ENCODE results near the gene PDE8B.

The PDE8B gene

DNA sequence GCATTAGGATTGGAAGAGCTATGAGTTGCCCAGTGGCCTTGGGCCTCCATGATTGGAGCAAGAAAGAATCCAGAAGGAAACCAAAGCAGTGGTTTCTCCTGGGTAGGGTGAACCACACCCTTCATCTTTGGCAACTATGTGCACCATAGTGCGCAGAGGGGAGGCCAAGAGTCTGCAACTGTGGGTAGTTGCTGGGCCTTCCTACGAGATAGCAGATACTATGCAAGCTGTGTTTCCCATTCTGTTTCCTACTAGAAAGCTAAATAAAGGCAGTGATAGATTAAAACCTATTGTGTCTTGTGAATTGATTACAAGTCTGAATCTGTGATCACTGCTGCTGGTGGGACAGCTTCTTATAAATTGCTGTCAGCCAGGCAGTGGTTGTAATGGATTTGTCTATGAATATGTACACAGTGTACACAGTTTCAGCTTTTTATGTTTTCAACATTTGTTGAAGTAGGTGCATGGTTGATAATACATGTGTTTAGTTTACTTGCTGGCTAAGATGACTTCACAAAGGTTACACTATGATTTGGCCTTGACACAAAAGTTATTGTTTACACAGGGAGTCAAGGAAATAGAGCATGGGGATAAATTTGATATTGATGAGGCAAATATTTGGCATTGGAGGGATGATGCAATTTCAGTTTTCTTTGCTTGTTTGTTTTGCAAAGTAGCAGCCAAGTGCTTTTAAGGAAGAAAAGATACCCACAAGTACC, 23.7 kb upstream of the PDE8B start:
- no peak for DNase-seq (ENCODE audit: low read depth, low spot score)

- no peak for DNase-seq (ENCODE audit: low read depth, low spot score)
These were observed 21.1 kb upstream of the PDE8B start for GRCh38 chr5:77189421-77189820.

GRCh38 chr5:77192441-77193050, 17.9 kb upstream of the PDE8B start:
- no peak for DNase-seq (ENCODE audit: low read depth, low spot score)

DNA sequence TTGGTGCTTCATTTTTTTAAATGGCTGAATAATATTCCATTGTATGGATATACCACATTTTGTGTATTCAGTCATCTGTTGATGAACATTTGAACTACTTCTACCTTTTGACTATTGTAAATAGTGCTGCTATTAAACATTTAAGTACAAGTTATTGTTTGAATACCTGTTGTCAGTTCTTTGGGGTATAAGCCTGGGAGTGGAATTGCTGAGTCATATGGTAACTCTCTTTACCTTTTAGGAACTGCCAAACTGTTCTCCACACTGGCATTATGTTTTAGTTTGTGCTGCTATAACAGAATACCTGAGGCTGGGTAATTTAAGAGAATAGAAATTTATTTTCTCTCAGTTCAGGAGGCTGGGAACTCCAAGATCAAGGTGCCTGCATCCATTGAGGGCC, 15.7 kb upstream of the PDE8B start:
- no peak for DNase-seq (ENCODE audit: low read depth, low spot score)

- DNase-seq (ENCODE audit: low read depth, low spot score): no peak
These were observed 12.5 kb upstream of the PDE8B start for GRCh38 chr5:77197840-77198554.

- DNase-seq (ENCODE audit: low read depth, low spot score): no peak
These were observed 9.8 kb upstream of the PDE8B start for GRCh38 chr5:77200663-77201062.

DNA sequence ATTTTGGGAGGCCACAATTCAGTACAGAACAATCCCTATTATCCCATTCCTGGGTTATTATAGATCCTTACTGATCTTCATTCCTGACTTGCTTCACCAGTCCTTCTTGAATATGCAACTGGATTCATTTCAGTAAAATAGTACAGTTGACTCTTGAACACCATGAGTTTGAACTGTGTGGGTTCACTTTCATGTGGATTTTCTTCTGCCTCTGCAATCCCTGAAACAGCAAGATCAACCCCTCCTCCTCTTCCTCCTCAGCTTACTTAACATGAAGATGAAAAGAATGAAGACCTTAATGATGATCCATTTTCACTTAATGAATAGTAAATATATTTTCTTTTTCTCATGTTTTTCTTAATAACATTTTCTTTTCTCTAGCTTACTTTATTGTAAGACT, 8.3 kb upstream of the PDE8B start:
- no peak for DNase-seq (ENCODE audit: low read depth, low spot score)

DNA sequence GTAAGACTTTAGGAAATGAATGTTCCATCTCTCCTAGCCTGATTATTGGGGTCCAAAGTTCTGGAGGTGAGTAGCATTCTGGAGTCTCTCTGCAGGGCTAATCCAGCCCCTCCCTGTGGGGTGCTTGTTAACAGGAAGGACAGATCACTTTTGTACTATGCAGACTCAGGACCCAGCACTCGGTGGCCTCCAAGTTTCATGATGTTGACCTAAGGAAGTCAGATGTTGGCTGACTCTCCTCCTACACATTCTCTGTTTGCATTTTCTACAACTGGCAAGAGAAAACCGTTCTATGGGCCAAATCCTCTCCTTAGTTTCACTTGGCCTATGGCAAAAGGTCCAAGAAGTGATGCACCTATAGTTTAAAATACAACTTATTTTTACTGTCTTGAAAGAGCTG, 5.5 kb upstream of the PDE8B start:
- DNase-seq (ENCODE audit: low read depth, low spot score): no peak

DNA sequence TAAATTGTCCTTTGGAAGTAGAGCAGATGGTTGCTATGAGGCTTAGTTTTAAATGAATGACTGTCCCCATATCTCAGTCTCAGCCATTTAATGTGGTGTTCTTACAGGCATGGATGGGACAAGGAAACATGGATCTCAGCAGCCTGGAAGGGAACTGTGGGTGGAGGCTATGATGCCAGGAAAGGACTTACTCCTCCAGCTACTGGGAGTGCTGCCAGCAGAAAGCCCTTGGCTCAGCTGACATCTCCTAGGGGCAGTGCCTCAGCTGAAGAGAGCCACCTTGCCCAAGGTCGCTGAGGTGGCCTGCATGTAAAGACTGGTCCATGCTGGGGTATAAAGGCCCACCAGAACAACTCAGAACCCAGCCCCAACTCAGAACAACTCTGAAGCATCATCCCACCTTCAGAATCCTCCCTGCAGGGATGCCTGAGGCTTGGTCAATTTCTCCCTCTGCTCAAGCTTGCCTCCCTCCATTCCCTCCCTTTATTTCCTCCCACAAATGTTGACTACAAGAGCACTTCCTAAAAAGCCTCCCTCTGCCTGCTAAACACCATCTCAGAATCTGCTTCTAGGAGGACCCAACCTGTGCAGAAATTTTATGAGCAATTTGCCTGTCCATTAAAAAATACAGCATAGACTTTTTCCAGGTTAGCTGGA, 1.8 kb upstream of the PDE8B start:
- DNase-seq (ENCODE audit: low read depth, low spot score): no peak

DNA sequence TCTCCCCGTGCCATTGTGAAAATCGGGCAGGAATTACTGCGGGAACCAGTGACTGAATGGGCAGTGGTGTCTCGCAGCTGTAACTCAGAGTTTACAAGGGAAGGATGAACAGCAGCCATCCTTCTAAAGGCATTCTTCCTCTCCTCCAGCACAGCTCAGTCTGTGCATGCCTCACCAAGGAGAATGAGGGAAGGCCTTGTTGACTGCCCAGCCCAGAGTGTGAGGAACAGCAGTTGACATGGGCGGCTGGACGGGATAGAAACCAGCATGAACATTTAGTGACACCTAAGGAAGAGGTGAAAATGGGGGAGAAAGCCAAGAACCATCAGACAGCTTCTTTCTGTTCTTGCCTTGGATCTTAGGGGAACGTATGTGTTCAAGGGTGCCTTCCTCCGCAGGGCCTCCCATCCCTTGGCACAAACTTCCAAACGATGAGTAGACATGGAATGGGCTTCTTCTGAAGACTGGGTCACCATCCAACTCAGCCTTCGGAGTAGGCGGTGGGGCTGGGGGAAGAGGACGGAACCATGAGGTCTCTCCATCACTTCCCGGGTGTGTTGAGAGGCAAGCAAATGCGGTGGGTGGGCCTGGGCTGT, 887 bp upstream of the PDE8B start:
- no peak for DNase-seq (ENCODE audit: low read depth, low spot score)

DNA sequence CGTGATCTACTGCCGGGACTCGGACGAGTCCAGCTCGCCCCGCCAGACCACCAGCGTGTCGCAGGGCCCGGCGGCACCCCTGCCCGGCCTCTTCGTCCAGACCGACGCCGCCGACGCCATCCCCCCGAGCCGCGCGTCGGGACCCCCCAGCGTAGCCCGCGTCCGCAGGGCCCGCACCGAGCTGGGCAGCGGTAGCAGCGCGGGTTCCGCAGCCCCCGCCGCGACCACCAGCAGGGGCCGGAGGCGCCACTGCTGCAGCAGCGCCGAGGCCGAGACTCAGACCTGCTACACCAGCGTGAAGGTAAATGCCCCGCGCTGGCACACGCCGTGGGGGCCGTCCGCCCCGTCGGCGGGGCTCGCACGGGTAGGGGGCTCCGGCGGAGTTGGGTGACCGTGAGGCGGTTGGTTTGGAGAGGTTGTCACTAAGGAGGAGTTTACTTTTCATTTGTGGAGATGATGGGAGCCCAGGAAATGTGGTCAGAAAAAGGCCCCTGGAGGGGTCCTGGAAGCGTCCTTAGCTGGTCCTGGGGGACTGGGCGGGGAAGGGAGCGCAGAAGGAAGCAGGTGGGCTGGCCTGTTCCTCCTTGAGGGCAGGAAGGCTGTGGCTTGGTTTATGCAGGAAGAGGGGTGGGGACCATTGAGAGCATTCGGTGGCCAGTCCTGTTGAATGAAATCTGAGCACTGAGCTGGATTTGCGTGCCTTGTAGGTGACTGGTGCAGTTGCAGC, 647 bp downstream of the PDE8B start:
- DNase-seq (ENCODE audit: low read depth, low spot score): peak; percentile 66

DNA sequence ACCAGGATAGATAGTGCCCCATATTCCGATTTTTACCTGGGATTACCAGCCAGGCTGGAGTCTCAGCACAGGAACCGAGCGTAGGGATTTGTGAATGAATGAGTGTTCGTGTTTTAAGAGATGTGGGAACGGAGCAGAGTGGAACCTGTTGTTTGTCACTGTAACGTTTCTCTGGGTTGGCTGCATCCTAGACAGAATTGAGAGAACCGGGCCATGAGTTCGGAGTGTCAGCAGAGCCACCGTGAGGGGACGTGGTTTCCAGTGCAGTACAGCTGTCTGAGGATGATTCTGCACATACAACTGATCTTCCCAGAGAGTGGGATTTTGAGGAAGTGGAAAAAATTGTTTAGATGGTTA, 1.2 kb downstream of the PDE8B start:
- no peak for DNase-seq (ENCODE audit: low read depth, low spot score)

DNA sequence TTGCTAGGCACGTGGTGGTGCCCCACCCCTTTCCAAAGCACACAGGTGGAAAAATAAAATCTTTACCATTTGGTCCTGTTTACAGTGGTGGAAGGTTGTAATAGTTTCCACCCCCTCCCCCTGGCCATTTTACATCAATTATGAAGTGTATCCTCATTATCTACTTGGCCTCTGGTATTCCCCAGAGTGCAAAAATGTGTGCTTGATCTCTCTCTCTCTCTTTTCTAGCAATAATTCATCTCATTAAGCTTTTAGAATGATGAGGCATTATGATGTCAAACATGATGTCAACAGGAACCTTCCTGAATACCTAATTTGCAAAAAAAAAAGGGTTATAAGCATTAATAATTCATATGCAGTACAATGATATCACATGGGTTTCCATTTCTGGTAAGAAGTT, 3.1 kb downstream of the PDE8B start:
- DNase-seq (ENCODE audit: low read depth, low spot score): no peak

GRCh38 chr5:77214151-77214550, 3.7 kb downstream of the PDE8B start:
- no peak for DNase-seq (ENCODE audit: low read depth, low spot score)

DNA sequence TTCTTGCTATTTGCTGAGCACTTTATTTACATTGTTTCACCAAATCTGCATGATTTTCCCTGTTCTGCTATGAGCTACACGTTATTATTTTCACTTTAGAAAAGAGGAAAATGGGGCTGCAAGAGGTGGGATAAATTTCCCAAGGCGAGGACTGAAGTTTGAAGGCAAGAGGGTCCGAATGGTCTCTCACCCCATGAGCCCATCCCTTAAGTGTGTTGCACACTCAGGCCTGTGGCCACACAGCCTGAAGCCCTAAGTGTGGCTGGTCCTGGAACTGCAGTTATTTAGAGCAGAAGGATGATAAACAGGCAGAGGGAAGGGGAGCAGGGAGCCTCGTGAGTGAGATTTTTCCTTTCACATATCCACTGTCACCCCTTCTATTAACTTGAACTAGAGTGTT, 7.8 kb downstream of the PDE8B start:
- no peak for DNase-seq (ENCODE audit: low read depth, low spot score)

DNA sequence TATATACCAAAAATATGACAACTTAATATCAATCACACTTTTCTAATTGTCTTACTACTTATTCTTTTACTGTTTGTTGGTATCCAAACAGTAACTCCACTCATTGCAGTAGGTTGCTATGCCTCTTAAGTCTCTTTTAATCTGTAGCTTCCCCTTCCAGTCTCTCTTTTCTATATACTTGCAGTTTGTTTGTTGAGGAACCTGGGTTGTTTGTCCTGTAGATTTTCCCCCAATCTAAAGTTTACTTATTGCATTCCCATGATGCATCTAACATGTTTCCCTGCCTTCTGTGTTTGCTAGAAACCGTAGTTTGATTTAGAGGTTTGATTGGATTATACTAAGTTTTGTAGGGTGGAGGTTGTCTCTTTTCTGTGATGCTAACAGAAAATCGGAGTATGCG, 10.6 kb downstream of the PDE8B start:
- no peak for DNase-seq (ENCODE audit: low read depth, low spot score)

DNA sequence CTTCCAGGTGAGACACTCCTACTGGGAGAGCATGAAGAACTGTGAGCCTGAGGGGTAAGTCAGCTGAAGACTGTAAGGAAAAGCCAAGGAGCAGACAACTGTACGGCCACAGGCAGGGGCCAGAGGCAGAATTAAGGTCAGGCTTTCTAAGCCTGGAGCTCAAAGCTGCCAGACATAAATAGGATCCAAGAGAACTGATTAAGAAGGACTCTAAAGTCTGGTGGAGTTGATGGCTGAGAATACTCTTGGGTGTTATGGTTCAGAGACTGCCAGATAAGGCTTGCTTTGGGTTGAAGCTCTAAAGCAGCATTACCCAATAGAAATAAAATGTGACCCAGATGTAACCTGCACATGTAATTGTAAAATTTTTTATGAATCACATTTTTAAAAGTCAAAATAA, 12.2 kb downstream of the PDE8B start:
- no peak for DNase-seq (ENCODE audit: low read depth, low spot score)

DNA sequence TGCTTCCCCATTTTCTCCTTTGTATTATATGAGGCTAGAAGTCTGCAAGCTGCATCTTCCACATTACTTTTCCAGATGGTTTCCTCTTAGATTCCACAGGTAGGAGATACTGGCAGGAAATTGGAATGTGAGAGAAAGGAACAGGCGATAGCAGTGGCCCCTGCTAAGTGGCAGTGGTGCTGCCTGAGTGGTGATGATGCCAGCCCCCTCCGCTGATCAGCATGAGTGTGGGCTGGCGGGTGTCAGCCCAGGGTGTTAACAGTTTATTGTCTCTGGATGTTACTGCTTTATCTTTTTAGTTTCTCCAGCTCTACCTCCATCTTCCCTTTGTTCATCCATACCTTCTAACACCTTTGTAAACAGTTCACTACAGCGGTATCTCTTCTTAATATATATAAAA, 13.2 kb downstream of the PDE8B start:
- no peak for DNase-seq (ENCODE audit: low read depth, low spot score)

DNA sequence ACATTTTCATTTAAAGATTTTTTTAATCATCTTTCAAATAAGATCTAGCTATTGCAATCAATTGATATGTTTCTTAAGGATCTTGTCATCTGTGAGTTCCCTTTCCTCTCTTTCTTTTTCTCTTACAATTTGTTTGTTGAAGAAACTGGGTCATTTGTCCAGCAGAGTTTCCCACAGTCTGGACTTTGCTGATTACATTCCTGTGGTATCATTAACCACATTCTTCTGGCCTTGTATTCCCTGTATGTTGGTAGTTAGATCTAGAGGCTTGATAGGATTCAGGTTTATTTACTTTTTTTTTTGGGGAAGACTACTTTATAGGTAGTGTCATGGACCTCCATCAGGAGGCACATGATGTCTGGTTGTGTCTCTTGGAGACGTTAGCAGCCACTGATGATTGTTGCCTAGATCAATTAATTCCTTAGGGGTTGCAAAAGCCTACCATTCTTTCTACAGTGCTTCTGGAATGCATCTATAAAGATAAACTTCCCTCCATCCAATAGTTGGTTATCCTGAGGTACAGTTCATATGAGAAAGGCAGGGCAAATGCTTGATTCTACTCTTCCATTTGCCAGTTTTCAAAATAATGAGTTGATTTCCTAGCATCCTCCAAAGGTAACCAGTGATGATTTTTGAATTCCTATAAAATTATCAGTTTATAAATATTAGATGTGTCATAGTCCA, 14.3 kb downstream of the PDE8B start:
- DNase-seq (ENCODE audit: low read depth, low spot score): peak; percentile 34

GRCh38 chr5:77225531-77225930, 15.1 kb downstream of the PDE8B start:
- no peak for DNase-seq (ENCODE audit: low read depth, low spot score)

- no peak for DNase-seq (ENCODE audit: low read depth, low spot score)
These were observed 19.4 kb downstream of the PDE8B start for GRCh38 chr5:77229887-77230286.

All from ELF-1 (cell line).